Hepatocyte (in vitro differentiated cells): ENCODE results near the gene CLEC14A.

Experiments
- CTCF ChIP-seq: fragments of 200-600 bp; sonication (generic); IDR thresholded peaks from 2 replicates; pipeline ENCODE4 v1.5.1; 2016; ENCODE audit warnings: antibody characterized with exemption, mild to moderate bottlenecking; ENCODE audit not compliant: poor library complexity
- EZH2 ChIP-seq: fragments of 200-600 bp; sonication (generic); IDR thresholded peaks from 2 replicates; pipeline ENCODE4 v1.6.1; 2016; ENCODE audit warnings: antibody characterized with exemption, mild to moderate bottlenecking, borderline replicate concordance
- EZH2phosphoT487 ChIP-seq: fragments of 200-600 bp; sonication (generic); IDR thresholded peaks from one replicate; pipeline ENCODE4 v1.6.1; 2018; ENCODE audit warnings: antibody characterized with exemption, mild to moderate bottlenecking, low read depth, moderate library complexity; ENCODE audit not compliant: unreplicated experiment, severe bottlenecking

- TF ChIP-seq CTCF (no peak), EZH2phosphoT487 (no peak), EZH2 (no peak)
Observed at GRCh38 chr14:38255408-38255672, 553 bp downstream of the CLEC14A start.
